Measurements from ENCODE around the gene GSG1L.

DNA sequence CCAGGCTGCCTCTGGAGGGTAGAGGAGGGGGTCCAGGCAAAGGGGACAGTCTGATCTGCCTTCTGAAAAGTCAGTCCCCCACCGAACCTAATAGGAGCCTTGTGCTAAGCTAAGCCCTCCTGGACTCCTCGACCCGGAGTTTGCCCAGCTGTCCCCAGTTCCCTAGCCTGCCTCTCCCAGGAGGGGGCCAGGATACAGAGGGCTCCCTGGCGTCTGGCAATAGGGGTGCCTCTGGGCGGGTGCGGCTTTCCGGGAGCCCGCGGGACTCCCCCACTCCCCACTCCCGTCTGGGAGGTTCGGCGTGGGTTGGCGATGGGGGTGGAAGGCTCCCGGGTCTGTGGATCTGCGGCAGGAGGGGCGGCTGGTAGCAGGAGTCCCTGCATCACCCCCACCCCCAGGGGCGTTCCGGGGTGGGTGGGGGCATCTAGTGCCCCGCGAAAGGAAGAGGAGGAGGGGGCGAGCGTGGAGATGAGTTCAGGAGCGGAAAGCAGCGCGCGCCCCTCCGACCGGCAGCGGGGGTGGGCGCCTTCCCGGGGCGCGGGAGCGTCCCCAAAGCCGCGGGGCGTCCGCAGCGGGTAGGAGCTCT is 1.2 kb downstream of the GSG1L start:
- TF ChIP-seq POLR2AphosphoS5 (IDR thresholded peaks at IDR 0.05) (no peak), CTCF (IDR thresholded peaks at IDR 0.05) (no peak), POLR2A (IDR thresholded peaks at IDR 0.05) (no peak)
